Mesothelial cell of epicardium (in vitro differentiated cells): Measurements from ENCODE around the gene AUTS2. TPM values are rescaled to one million over a fixed set of nuclear protein-coding genes. Genes with fewer than 3 reads are reported as not detected.

Experiments used
- DNase-seq, 2 experiments: peaks; one replicate each; pipeline ENCODE4 v3.0.0; 2021; ENCODE audit warnings: low spot score in 2 of 2; ENCODE audit not compliant: unreplicated experiment in 2 of 2
- H3K27ac Mint-ChIP-seq: 2 replicates; pipeline ENCODE4 v1.8.0; 2021; ENCODE audit warnings: mixed read lengths
- H3K27me3 Mint-ChIP-seq: 2 replicates; pipeline ENCODE4 v1.8.0; 2021; ENCODE audit warnings: low read depth, mixed read lengths
- H3K36me3 Mint-ChIP-seq: 2 replicates; pipeline ENCODE4 v1.8.0; 2021; ENCODE audit warnings: mixed read lengths
- H3K4me1 Mint-ChIP-seq: 2 replicates; pipeline ENCODE4 v1.8.0; 2021; ENCODE audit warnings: mixed read lengths
- H3K4me3 Mint-ChIP-seq: 2 replicates; pipeline ENCODE4 v1.8.0; 2021; ENCODE audit warnings: mild to moderate bottlenecking, moderate library complexity, mixed read lengths
- H3K9me3 Mint-ChIP-seq: 2 replicates; pipeline ENCODE4 v1.8.0; 2021; ENCODE audit warnings: mixed read lengths
- total RNA-seq: library from RNA; stranded (reverse); gene quantifications from 3 replicates; pipeline ENCODE4 v1.2.1, GENCODE V29; 2021
- TF ChIP-seq, protein P1 (sequence below): fragments of 200-600 bp; sonication (generic); IDR thresholded peaks from one replicate; pipeline ENCODE4 v1.5.0; 2021; ENCODE audit warnings: antibody characterized with exemption; ENCODE audit not compliant: unreplicated experiment

The AUTS2 gene
- total RNA-seq, 1 donor from 2014 or later: 135 TPM

DNA sequence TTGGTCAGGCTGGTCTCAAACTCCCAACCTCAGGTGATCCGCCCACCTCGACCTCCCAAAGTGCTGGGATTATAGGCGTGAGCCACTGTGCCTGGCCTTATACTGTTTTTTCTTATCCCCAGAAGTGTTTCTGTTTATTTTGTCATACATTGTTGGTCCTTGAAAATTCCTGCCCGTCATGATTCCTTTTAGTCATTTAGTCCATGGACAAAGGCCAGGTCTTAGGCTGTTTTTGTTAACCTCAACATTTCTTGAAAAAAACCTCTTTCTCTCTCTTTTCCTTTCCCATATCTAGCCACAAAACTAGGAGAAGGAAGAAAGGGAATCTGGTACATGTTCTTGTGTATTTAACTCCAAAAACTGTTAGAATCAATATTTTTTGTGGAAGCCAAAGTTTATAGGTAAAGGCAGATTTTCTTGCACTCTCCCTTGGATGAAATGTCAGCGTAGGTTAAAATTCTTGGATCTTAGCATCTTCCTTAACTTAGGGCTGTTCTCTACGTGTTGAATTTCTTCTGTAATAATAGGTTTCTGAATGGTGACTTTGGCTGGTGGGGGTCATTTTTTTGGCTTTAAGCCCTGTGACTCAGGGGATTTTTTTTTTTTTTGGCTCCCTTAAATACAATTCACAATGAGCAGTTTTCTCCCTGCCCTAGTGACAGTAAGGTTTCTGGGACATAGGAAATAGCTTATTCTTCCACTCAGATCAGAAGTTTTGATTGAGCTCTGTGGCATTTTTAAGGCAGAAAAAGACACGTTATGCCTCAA, 500.8 kb downstream of the AUTS2 start:
- no peak for DNase-seq
- H3K9me3 Mint-ChIP-seq: no peaks in the 10 kb centered on the region
- TF ChIP-seq, protein P1, sequence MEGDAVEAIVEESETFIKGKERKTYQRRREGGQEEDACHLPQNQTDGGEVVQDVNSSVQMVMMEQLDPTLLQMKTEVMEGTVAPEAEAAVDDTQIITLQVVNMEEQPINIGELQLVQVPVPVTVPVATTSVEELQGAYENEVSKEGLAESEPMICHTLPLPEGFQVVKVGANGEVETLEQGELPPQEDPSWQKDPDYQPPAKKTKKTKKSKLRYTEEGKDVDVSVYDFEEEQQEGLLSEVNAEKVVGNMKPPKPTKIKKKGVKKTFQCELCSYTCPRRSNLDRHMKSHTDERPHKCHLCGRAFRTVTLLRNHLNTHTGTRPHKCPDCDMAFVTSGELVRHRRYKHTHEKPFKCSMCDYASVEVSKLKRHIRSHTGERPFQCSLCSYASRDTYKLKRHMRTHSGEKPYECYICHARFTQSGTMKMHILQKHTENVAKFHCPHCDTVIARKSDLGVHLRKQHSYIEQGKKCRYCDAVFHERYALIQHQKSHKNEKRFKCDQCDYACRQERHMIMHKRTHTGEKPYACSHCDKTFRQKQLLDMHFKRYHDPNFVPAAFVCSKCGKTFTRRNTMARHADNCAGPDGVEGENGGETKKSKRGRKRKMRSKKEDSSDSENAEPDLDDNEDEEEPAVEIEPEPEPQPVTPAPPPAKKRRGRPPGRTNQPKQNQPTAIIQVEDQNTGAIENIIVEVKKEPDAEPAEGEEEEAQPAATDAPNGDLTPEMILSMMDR: no peak
- no peaks in the 10 kb centered on the region for H3K27me3 Mint-ChIP-seq
- H3K36me3 Mint-ChIP-seq: no peaks in the 10 kb centered on the region
- no peak overlapping the region for H3K4me3 Mint-ChIP-seq
- no peak overlapping the region for H3K27ac Mint-ChIP-seq
- peaks cover 32% of the 10 kb centered on the region for H3K4me1 Mint-ChIP-seq

DNA sequence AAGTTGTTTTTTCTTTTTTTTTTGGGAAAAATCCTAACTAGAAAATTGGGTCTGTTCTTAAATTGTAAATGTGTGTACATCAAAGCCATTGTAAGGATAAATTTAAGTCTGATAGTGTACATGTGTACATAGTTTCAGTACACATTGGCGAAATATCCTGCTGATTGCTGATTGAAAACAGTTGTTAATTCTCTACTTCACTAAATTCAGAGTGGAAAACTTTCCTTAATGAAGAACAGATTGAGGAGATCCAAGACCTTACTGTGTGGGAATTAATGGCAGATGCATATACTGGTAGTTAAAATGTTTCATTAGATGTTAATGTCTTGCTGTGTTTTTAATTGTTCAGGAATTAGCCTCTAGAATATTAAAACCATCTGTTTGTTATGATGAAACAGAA, 506.0 kb downstream of the AUTS2 start:
- Mint-ChIP-seq H3K27ac (peak overlapping the region; percentile 39), H3K27me3 (no peaks in the 10 kb centered on the region), H3K36me3 (no peaks in the 10 kb centered on the region), H3K9me3 (no peaks in the 10 kb centered on the region), H3K4me1 (peaks cover 15% of the 10 kb centered on the region), H3K4me3 (no peak overlapping the region)
- no peak for DNase-seq
- TF ChIP-seq, protein P1: no peak

DNA sequence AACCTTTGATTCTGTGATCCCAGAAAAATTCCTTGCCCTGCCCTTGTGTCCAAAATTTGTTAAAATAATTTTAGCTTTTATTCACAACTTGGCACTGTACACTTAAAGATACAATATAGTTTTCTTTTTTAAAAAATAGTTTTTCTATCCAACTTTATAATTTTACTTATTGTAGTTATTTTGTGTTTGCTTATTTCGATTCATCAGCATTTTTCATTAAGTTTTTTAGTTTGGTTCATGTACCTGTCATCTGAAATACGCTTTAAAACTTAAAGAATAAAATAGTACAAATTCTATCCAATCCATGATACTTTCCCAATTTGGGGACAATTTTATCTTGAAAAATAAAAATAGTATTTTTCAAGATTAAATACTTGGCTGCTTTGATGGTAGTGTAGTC, 514.8 kb downstream of the AUTS2 start:
- Mint-ChIP-seq H3K27ac (no peak overlapping the region), H3K27me3 (no peaks in the 10 kb centered on the region), H3K36me3 (no peaks in the 10 kb centered on the region), H3K9me3 (no peaks in the 10 kb centered on the region), H3K4me3 (no peak overlapping the region), H3K4me1 (peaks cover 11% of the 10 kb centered on the region)
- TF ChIP-seq, protein P1: no peak
- DNase-seq: no peak

DNA sequence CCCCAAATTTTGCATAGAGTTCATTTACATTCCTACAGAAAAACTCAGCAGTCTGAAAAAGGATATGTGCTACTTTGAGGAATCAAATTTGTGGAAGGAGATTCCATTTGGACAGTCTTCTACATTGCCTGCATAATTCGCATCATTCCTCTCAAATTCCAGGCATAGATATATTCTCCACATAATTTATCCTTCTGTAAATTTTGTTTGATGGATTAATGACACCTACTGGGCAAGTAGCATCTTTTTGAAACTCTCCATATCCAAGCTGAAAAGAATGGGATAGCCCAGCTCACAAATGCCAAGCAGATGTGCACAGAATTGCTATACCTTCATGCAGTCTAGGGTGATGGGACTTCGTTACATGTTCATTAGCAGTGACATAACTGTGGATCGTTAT, 515.3 kb downstream of the AUTS2 start:
- no peak overlapping the region for H3K27ac Mint-ChIP-seq
- peaks cover 3% of the 10 kb centered on the region for H3K36me3 Mint-ChIP-seq

DNA sequence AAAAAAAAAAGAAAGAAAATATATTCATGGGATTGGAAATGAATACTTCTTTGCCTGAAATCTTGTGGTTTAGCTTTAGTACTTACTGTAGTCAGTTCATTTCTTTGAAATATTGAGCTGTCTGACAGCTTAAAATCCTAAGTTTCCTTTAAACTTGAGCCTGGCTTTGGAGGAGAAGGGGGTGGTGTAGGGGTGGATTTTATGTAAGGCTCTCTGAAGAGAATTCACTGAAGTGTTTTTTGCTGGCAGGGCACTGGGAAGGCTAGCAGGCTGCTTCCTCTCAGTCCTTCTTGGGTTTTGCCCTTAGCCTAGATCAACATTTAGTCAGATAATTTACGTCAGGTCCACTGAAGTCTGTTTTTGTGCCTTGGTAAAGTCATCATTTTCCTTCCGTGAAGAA, 516.5 kb downstream of the AUTS2 start:
- TF ChIP-seq, protein P1: no peak
- Mint-ChIP-seq H3K4me1 (peaks cover 11% of the 10 kb centered on the region), H3K9me3 (no peaks in the 10 kb centered on the region), H3K27ac (peak overlapping the region; percentile 69), H3K36me3 (peaks cover 12% of the 10 kb centered on the region), H3K27me3 (no peaks in the 10 kb centered on the region), H3K4me3 (no peak overlapping the region)
- DNase-seq: no peak

More for the DNA sequence above, 515.3 kb downstream of the AUTS2 start:
- TF ChIP-seq, protein P1: no peak
- no peak for DNase-seq
- H3K27me3 Mint-ChIP-seq: no peaks in the 10 kb centered on the region
- no peaks in the 10 kb centered on the region for H3K9me3 Mint-ChIP-seq
- H3K4me1 Mint-ChIP-seq: peaks cover 11% of the 10 kb centered on the region
- H3K4me3 Mint-ChIP-seq: no peak overlapping the region
